Measurements from ENCODE around the gene TENM4. TPM values are rescaled to one million over a fixed set of nuclear protein-coding genes. Genes with fewer than 3 reads are reported as not detected.
A peak's percentile ranks its signal among the peaks of the same experiment; 100 is the strongest.

Gene TENM4
- total RNA-seq, 4 donors from 2014 or later: 1.1 to 2.7 (median 2.0) TPM

DNA sequence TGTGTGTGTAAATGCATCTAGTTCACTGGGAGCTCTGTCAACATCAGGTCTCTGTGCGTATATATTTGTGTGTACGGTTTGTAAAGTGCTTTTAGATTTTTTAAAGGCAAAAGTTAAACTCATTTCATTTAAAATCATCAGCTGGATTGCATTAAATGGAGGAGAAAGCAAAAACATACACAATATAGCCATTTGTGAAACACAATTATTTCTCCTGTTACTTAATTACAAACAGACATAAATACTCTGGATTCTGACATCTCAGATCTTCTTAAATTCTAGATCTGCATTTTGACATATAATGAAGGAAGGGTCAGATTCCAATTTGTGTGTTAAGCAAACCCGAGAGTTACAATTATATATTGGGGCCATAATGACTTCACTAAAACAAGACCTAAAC, 590.8 kb downstream of the TENM4 start:
- no peak overlapping the region for H3K4me3 ChIP-seq
- TF ChIP-seq, protein P1, sequence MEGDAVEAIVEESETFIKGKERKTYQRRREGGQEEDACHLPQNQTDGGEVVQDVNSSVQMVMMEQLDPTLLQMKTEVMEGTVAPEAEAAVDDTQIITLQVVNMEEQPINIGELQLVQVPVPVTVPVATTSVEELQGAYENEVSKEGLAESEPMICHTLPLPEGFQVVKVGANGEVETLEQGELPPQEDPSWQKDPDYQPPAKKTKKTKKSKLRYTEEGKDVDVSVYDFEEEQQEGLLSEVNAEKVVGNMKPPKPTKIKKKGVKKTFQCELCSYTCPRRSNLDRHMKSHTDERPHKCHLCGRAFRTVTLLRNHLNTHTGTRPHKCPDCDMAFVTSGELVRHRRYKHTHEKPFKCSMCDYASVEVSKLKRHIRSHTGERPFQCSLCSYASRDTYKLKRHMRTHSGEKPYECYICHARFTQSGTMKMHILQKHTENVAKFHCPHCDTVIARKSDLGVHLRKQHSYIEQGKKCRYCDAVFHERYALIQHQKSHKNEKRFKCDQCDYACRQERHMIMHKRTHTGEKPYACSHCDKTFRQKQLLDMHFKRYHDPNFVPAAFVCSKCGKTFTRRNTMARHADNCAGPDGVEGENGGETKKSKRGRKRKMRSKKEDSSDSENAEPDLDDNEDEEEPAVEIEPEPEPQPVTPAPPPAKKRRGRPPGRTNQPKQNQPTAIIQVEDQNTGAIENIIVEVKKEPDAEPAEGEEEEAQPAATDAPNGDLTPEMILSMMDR (IDR thresholded peaks at IDR 0.05): no peak
- no peak for TF ChIP-seq POLR2A (IDR thresholded peaks at IDR 0.05)

GRCh38 chr11:78846269-78846668, 594.6 kb downstream of the TENM4 start:
- no peaks in the 10 kb centered on the region for H3K36me3 ChIP-seq
- H3K27ac ChIP-seq: no peak overlapping the region
- H3K4me3 ChIP-seq: no peak overlapping the region
- H3K9me3 ChIP-seq: no peaks in the 10 kb centered on the region
- H3K4me1 ChIP-seq: no peaks in the 10 kb centered on the region
- no peak for DNase-seq
- H3K27me3 ChIP-seq: no peaks in the 10 kb centered on the region
- TF ChIP-seq, protein P1 (IDR thresholded peaks at IDR 0.05): no peak
- TF ChIP-seq POLR2A (IDR thresholded peaks at IDR 0.05): no peak

More for the DNA sequence above, 590.8 kb downstream of the TENM4 start:
- no peak overlapping the region for H3K27ac ChIP-seq
- no peaks in the 10 kb centered on the region for H3K4me1 ChIP-seq
- no peaks in the 10 kb centered on the region for H3K27me3 ChIP-seq
- no peaks in the 10 kb centered on the region for H3K36me3 ChIP-seq
- DNase-seq: no peak
- no peaks in the 10 kb centered on the region for H3K9me3 ChIP-seq

DNA sequence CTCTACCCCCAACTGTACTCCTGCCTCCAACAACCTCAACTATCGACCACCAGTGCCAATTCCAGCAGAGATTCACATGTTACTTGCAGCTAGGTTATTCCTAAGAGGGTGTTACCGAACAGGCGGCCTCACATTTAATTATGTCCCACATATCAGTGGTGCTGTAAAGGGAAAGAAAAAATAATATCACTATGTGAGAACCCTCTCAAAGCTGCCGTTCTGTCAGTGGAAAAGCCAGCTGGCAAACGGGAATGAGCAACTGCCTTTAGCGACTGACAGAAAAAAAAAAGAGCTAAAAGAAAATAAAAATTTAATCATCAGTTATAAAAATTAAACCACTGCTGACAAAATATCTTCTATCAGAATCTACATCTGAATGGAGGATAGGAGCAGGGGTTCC, 595.3 kb downstream of the TENM4 start:
- Histone ChIP-seq H3K27me3 (no peaks in the 10 kb centered on the region), H3K27ac (no peak overlapping the region), H3K4me1 (no peaks in the 10 kb centered on the region), H3K36me3 (no peaks in the 10 kb centered on the region), H3K4me3 (no peak overlapping the region), H3K9me3 (no peaks in the 10 kb centered on the region)
- DNase-seq: no peak
- TF ChIP-seq POLR2A (IDR thresholded peaks at IDR 0.05): no peak
- TF ChIP-seq, protein P1 (IDR thresholded peaks at IDR 0.05): no peak

DNA sequence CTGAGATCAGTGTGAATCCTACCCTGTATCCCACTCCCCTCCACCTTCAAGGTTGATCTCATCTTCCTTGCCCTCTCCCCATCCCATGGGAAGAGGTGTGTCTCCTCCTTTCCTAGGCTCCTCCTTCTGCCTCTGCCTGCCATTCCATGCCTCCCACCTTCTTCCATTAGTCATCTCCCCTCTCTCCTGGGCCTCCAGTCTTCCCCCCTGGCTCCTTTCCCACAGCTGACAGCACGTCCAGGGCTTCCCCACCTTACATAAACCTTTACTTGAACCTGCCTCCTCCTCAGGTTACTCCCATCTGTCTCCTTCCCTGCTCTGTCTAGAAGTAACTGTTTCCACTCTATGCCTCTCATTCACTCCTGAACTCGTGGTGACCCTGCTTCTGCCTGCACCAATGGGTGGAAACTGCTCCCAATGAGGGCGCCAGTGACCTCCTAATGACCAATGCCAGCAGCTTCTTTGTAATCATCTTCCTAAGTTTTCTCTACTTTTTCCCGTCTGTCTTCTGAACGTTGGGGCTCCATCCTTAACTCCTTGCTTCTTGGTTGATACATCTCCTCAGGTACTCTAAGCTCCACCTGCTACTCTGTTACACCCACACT, 599.3 kb downstream of the TENM4 start:
- no peak for TF ChIP-seq POLR2A (IDR thresholded peaks at IDR 0.05)
- TF ChIP-seq, protein P1 (IDR thresholded peaks at IDR 0.05): no peak
- no peaks in the 10 kb centered on the region for H3K27me3 ChIP-seq
- H3K4me1 ChIP-seq: no peaks in the 10 kb centered on the region
- no peak for DNase-seq
- no peaks in the 10 kb centered on the region for H3K9me3 ChIP-seq
- no peak overlapping the region for H3K4me3 ChIP-seq
- H3K27ac ChIP-seq: no peak overlapping the region
- H3K36me3 ChIP-seq: no peaks in the 10 kb centered on the region

- H3K4me1 ChIP-seq: no peaks in the 10 kb centered on the region
- no peaks in the 10 kb centered on the region for H3K9me3 ChIP-seq
- no peak for DNase-seq
- H3K27ac ChIP-seq: peak overlapping the region in 1 of 4 donors; percentile 42
- no peak overlapping the region for H3K4me3 ChIP-seq
- no peaks in the 10 kb centered on the region for H3K36me3 ChIP-seq
- TF ChIP-seq, protein P1 (IDR thresholded peaks at IDR 0.05): no peak
- TF ChIP-seq POLR2A (IDR thresholded peaks at IDR 0.05): no peak
- no peaks in the 10 kb centered on the region for H3K27me3 ChIP-seq
These were observed 600.2 kb downstream of the TENM4 start for GRCh38 chr11:78840623-78841022.

GRCh38 chr11:78840200-78840599, 600.6 kb downstream of the TENM4 start:
- TF ChIP-seq, protein P1 (IDR thresholded peaks at IDR 0.05): no peak
- TF ChIP-seq POLR2A (IDR thresholded peaks at IDR 0.05): no peak
- no peak for DNase-seq
- no peaks in the 10 kb centered on the region for H3K36me3 ChIP-seq
- H3K27me3 ChIP-seq: no peaks in the 10 kb centered on the region
- no peaks in the 10 kb centered on the region for H3K9me3 ChIP-seq
- H3K4me3 ChIP-seq: no peak overlapping the region
- H3K27ac ChIP-seq: peak overlapping the region in 1 of 4 donors; percentile 42
- H3K4me1 ChIP-seq: no peaks in the 10 kb centered on the region

Data from Peyer's patch (tissue), 4 donors.